Natural killer cell (primary cell): ENCODE data around the gene SPDYC. TPM values are rescaled to one million over a fixed set of nuclear protein-coding genes. Genes with fewer than 3 reads are reported as not detected.

Experiments used
- ATAC-seq, 3 donors: fragments of 150-1000 bp in 2 of 3; fragments of 200-7000 bp in 1 of 3; cut with Tn5 transposase; 1 replicate in 1 of 3; 2 replicates in 2 of 3; pipeline ENCODE4 v1.10.0; 2021; ENCODE audit warnings: mild to moderate bottlenecking in 2 of 3, moderate library complexity in 2 of 3
- DNase-seq, 2 donors: peaks; one replicate each; pipeline versions ENCODE4 v3.0.0 to v3.0.0-alpha.2; 2013 to 2021; ENCODE audit warnings: mixed read lengths in 1 of 2
- H3K27ac ChIP-seq: one replicate; pipeline ENCODE4 v1.5.1; 2013; ENCODE audit warnings: mild to moderate bottlenecking, low read length
- H3K27me3 ChIP-seq: one replicate; pipeline ENCODE4 v1.6.1; 2013; ENCODE audit warnings: low read length; ENCODE audit not compliant: control insufficient read depth, insufficient read depth
- H3K36me3 ChIP-seq: one replicate; pipeline ENCODE4 v1.6.1; 2013; ENCODE audit warnings: low read length; ENCODE audit not compliant: control insufficient read depth, insufficient read depth
- H3K4me1 ChIP-seq: one replicate; pipeline ENCODE4 v1.6.1; 2013; ENCODE audit warnings: low read length; ENCODE audit not compliant: control insufficient read depth, insufficient read depth
- H3K4me3 ChIP-seq: one replicate; pipeline ENCODE4 v1.5.1; 2013; ENCODE audit warnings: low read length
- H3K9me3 ChIP-seq: one replicate; pipeline ENCODE4 v1.6.1; 2013; ENCODE audit warnings: low read length; ENCODE audit not compliant: control insufficient read depth, insufficient read depth
- H3K27ac Mint-ChIP-seq, 2 donors: one replicate each; pipeline ENCODE4 v1.8.0; 2022; ENCODE audit warnings: mild to moderate bottlenecking in 2 of 2, mixed read lengths in 2 of 2, moderate library complexity in 1 of 2
- H3K27me3 Mint-ChIP-seq, 2 donors: one replicate each; pipeline ENCODE4 v1.8.0; 2022; ENCODE audit warnings: low read depth in 2 of 2, mixed read lengths in 2 of 2
- H3K36me3 Mint-ChIP-seq: one replicate; pipeline ENCODE4 v1.8.0; 2022; ENCODE audit warnings: mixed read lengths
- H3K4me1 Mint-ChIP-seq, 2 donors: one replicate each; pipeline ENCODE4 v1.8.0; 2022; ENCODE audit warnings: mixed read lengths in 2 of 2
- H3K4me3 Mint-ChIP-seq: one replicate; pipeline ENCODE4 v1.8.0; 2022; ENCODE audit warnings: mild to moderate bottlenecking, moderate library complexity, mixed read lengths
- H3K9me3 Mint-ChIP-seq, 2 donors: one replicate each; pipeline ENCODE4 v1.8.0; 2022; ENCODE audit warnings: mixed read lengths in 2 of 2
- CTCF ChIP-seq: fragments of 200-600 bp; IDR thresholded peaks from one replicate; pipeline ENCODE4 v1.8.0; 2022; ENCODE audit warnings: antibody characterized with exemption
- WGBS: methylation state at CpG from one replicate; pipeline ENCODE4 v1.1.7; 2013; ENCODE audit warnings: missing lambda C conversion rate; ENCODE audit not compliant: insufficient coverage; 5-methylcytosine and 5-hydroxymethylcytosine counted together
- intact Hi-C: fragments of 100-400 bp; cut with micrococcal nuclease; formaldehyde crosslinking; loops from one replicate; pipeline ENCODE4 v1.14.2; 2022
- total RNA-seq, 4 donors: library from RNA; stranded (reverse); fragments of 120-200 nt in 1 of 4; gene quantifications; one replicate each; pipeline versions ENCODE4 v1.2.3 to v1.2.4, GENCODE V29; 2013 to 2022

The SPDYC gene
- total RNA-seq, 3 donors from 2014 or later (not counting 1 experiment from before 2014, with no cell fraction given): not detected

GRCh38 chr11:65209711-65210360 lies 39.8 kb downstream of the SPDYC start:
- ATAC-seq (no peak), DNase-seq (no peak)
- no peaks in the 10 kb centered on the region for H3K27me3 ChIP-seq
- H3K9me3 ChIP-seq: no peaks in the 10 kb centered on the region
- Mint-ChIP-seq H3K4me1 (peaks cover 25 to 35% of the 10 kb centered on the region in 2 donors), H3K27ac (no peak overlapping the region), H3K4me3 (no peak overlapping the region), H3K9me3 (no peaks in the 10 kb centered on the region), H3K36me3 (peaks cover 8% of the 10 kb centered on the region), H3K27me3 (no peaks in the 10 kb centered on the region)
- TF ChIP-seq CTCF: no peak
- peaks cover 32% of the 10 kb centered on the region for H3K4me1 ChIP-seq
- intact Hi-C loops: loop anchor here (5.0 to 10.0 kb wide), 2 partner anchors 42 to 295 kb away; no protein-coding TSS in a partner anchor
- WGBS: 94% methylated on average over 20 of the region's 20 CpGs
- no peak overlapping the region for H3K27ac ChIP-seq
- H3K4me3 ChIP-seq: no peak overlapping the region
- peaks cover 62% of the 10 kb centered on the region for H3K36me3 ChIP-seq

GRCh38 chr11:65210361-65210731 lies 40.3 kb downstream of the SPDYC start:
- ATAC-seq (no peak), DNase-seq (no peak)
- TF ChIP-seq CTCF: no peak
- Mint-ChIP-seq H3K27ac (no peak overlapping the region), H3K9me3 (no peaks in the 10 kb centered on the region), H3K36me3 (peaks cover 8% of the 10 kb centered on the region), H3K4me1 (peaks cover 26 to 40% of the 10 kb centered on the region in 2 donors), H3K27me3 (peaks cover 0 to 1% of the 10 kb centered on the region in 2 donors), H3K4me3 (no peak overlapping the region)
- Histone ChIP-seq H3K4me3 (no peak overlapping the region), H3K9me3 (no peaks in the 10 kb centered on the region), H3K27ac (no peak overlapping the region), H3K36me3 (peaks cover 57% of the 10 kb centered on the region), H3K4me1 (peaks cover 34% of the 10 kb centered on the region), H3K27me3 (no peaks in the 10 kb centered on the region)
- intact Hi-C loops: loop anchor here (5.0 to 10.0 kb wide), 2 partner anchors 42 to 294 kb away; no protein-coding TSS in a partner anchor
- WGBS: 88% methylated on average over 14 of the region's 14 CpGs

- Histone ChIP-seq H3K27ac (no peak overlapping the region), H3K9me3 (no peaks in the 10 kb centered on the region), H3K27me3 (no peaks in the 10 kb centered on the region), H3K4me3 (no peak overlapping the region), H3K4me1 (peaks cover 36% of the 10 kb centered on the region), H3K36me3 (peaks cover 53% of the 10 kb centered on the region)
- no peak overlapping the region for H3K27ac Mint-ChIP-seq
- no peak for DNase-seq
- H3K27me3 Mint-ChIP-seq: peaks cover 0 to 5% of the 10 kb centered on the region in 2 donors
- no peak for ATAC-seq
- 86% methylated on average over 4 of the region's 4 CpGs for WGBS
- H3K36me3 Mint-ChIP-seq: peaks cover 8% of the 10 kb centered on the region
- peaks cover 26 to 44% of the 10 kb centered on the region in 2 donors for H3K4me1 Mint-ChIP-seq
- H3K4me3 Mint-ChIP-seq: no peak overlapping the region
- intact Hi-C loops: loop anchor here (5.0 to 10.0 kb wide), 2 partner anchors 42 to 294 kb away; no protein-coding TSS in a partner anchor
- H3K9me3 Mint-ChIP-seq: no peaks in the 10 kb centered on the region
- TF ChIP-seq CTCF: no peak
Observed at GRCh38 chr11:65210748-65211147, 40.7 kb downstream of the SPDYC start.
